ENCODE measurements around the gene LTBP3.

The LTBP3 gene

DNA sequence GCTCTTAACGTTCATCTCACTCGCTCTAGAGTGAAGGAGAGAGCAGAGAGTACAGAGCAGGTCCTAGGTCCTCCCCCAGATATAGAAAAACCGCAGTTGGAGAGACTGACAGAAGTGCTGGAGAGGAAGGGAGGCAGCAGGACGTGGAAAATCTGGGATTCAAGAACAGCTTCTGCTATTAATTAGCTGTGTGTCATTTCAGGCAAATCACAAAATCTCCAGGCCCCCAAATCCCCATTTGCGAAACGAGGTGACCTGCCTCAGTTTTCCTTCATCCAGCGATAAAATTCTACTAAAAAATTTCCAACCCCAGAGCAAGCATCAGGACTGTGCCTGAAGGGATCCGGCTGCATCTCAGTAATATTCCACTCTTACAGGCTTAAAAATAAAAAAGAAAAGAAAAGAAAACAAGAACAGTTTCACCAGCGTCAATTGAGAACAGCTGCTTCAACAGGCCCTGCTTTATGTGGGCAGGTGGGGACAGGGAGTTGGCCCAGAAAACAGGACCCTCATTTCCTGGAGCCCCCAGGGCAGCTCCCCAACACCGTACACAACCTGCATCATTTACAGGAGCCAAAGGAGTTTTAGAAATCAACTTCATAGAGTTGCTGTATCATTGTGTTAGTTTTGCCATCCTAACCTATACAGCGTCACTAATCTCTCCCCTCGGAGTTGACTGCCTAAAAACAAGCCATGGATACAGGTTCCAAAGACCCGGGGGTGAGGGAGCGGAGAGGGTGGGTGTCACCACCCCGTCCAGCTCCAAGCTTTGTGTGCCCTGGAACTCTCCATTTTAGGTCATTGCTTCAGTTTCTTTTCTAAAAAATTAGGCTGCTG lies 61.6 kb downstream of the LTBP3 start:
- Histone ChIP-seq H3F3A (ENCODE audit: control insufficient read depth, insufficient read depth) (peaks cover 46% of the 10 kb centered on the region), H3K27ac (ENCODE audit: low read depth, low read length) (peak overlapping the region; percentile 99), H3K27me3 (ENCODE audit: control insufficient read depth, low read length) (no peaks in the 10 kb centered on the region), H4K20me1 (ENCODE audit: control insufficient read depth, insufficient read depth, low read depth, low read length) (peaks cover 20% of the 10 kb centered on the region; the same call in 1 of the 2 replicates), H3K4me3 (ENCODE audit: low read length) (peak overlapping the region; percentile 68), H3K4me1 (ENCODE audit: control insufficient read depth, low read length) (peaks cover 65% of the 10 kb centered on the region), H3K9me2 (replicated peaks; ENCODE audit: control insufficient read depth, low read length) (no peaks in the 10 kb centered on the region), H3K9me3 (ENCODE audit: control insufficient read depth, insufficient read depth, low read length) (no peaks in the 10 kb centered on the region), H3K79me2 (ENCODE audit: control insufficient read depth, low read length) (peaks cover 58% of the 10 kb centered on the region), H3K4me2 (ENCODE audit: low read length) (peak overlapping the region; percentile 80), H3K36me3 (ENCODE audit: control insufficient read depth, low read length) (peaks cover 31% of the 10 kb centered on the region)
- no peak for TF ChIP-seq EZH2phosphoT487 (IDR thresholded peaks at IDR 0.05; ENCODE audit: borderline replicate concordance, low read length)
- TF ChIP-seq, protein P1, sequence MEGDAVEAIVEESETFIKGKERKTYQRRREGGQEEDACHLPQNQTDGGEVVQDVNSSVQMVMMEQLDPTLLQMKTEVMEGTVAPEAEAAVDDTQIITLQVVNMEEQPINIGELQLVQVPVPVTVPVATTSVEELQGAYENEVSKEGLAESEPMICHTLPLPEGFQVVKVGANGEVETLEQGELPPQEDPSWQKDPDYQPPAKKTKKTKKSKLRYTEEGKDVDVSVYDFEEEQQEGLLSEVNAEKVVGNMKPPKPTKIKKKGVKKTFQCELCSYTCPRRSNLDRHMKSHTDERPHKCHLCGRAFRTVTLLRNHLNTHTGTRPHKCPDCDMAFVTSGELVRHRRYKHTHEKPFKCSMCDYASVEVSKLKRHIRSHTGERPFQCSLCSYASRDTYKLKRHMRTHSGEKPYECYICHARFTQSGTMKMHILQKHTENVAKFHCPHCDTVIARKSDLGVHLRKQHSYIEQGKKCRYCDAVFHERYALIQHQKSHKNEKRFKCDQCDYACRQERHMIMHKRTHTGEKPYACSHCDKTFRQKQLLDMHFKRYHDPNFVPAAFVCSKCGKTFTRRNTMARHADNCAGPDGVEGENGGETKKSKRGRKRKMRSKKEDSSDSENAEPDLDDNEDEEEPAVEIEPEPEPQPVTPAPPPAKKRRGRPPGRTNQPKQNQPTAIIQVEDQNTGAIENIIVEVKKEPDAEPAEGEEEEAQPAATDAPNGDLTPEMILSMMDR (IDR thresholded peaks at IDR 0.05; ENCODE audit: low read depth, low read length, poor library complexity, severe bottlenecking): no peak

DNA sequence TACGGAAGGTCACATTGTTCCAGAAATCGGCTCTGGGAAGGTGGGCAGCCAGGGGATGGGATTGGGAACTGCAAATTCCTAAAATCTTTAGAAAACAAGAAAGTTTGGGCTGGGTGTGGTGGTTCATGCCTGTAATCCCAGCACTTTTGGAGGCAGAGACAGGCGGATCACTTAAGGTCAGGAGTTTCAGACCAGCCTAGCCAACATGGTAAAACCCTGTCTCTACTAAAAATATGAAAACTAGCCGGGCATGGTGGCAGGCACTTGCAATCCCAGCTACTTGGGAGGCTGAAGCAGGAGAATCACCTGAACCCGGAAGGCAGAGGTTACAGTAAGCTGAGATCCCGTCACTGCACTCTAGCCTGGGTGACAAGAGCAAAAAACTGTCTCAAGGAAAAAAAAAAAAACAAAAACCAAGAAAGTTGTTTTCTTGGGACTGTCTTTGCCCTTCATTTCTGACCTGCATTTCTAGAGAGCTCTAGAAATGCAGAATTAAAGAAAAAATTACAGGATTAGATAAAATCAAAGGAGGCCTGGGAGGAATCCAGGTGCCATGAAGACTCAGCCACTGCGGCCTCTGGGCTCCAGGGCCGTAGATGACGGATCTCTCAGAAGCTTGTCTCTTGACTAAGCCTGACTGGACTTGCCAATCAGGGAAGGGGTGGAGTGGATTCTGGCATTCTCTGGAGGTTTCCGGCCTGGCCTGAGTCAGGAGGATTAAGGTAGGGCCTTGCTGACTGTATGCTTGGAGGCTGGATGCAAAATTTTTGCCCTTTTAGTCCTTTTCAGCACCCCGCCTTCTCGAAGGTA lies 64.6 kb downstream of the LTBP3 start:
- Histone ChIP-seq H3K36me3 (ENCODE audit: control insufficient read depth, low read length) (peaks cover 5% of the 10 kb centered on the region; the same call in 1 of the 2 replicates), H4K20me1 (ENCODE audit: control insufficient read depth, insufficient read depth, low read depth, low read length) (no peaks in the 10 kb centered on the region), H3K9me2 (replicated peaks; ENCODE audit: control insufficient read depth, low read length) (no peaks in the 10 kb centered on the region), H3K4me3 (ENCODE audit: low read length) (peak overlapping the region; percentile 55), H3F3A (ENCODE audit: control insufficient read depth, insufficient read depth) (peaks cover 18% of the 10 kb centered on the region), H3K4me1 (ENCODE audit: control insufficient read depth, low read length) (peaks cover 93% of the 10 kb centered on the region), H3K79me2 (ENCODE audit: control insufficient read depth, low read length) (peaks cover 29% of the 10 kb centered on the region), H3K27ac (ENCODE audit: low read depth, low read length) (peak overlapping the region; percentile 79), H3K9me3 (ENCODE audit: control insufficient read depth, insufficient read depth, low read length) (no peaks in the 10 kb centered on the region), H3K27me3 (ENCODE audit: control insufficient read depth, low read length) (no peaks in the 10 kb centered on the region), H3K4me2 (ENCODE audit: low read length) (peak overlapping the region; percentile 72)
- TF ChIP-seq EZH2phosphoT487 (IDR thresholded peaks at IDR 0.05; ENCODE audit: borderline replicate concordance, low read length): no peak
- TF ChIP-seq, protein P1 (IDR thresholded peaks at IDR 0.05; ENCODE audit: low read depth, low read length, poor library complexity, severe bottlenecking): no peak

DNA sequence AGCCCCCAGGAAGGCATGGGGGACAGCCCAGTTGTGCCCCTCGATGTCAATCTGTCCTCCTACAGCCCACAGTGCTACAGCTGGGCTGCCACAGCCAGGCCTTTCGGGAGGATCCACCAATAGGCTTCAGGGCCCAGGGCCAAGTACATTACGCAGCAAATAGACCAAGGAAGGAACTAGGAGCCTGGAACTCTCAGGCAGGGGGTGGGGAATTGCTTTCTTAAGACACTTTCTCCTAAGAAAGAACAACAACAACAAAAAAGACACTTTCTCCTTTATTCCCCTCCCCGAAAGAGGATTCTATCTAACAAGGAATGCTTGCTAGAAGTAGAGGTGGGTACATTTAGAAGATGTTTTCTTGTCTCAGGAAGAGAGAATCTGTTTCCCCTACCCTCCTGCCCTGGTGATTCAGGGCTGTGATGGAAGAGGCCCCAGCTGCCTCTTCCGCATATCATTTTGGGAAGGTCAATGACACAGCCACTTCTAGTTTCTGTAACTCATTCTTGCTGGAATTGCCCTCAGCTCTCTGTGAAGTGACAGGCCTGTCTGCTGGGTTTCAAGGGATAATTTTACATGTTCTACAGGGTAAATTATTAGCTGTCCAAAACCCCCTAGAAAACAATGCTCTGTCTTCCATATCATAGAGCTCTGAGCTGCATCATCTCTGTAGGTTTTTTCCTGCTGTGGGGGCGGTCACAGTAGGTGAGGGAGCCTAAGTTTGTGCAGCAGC lies 65.4 kb downstream of the LTBP3 start:
- no peaks in the 10 kb centered on the region for H3K9me3 ChIP-seq (ENCODE audit: control insufficient read depth, insufficient read depth, low read length)
- peak overlapping the region; percentile 79 for H3K27ac ChIP-seq (ENCODE audit: low read depth, low read length)
- H3K9me2 ChIP-seq (replicated peaks; ENCODE audit: control insufficient read depth, low read length): no peaks in the 10 kb centered on the region
- H3K4me2 ChIP-seq (ENCODE audit: low read length): peak overlapping the region; percentile 72
- H4K20me1 ChIP-seq (ENCODE audit: control insufficient read depth, insufficient read depth, low read depth, low read length): no peaks in the 10 kb centered on the region
- H3K36me3 ChIP-seq (ENCODE audit: control insufficient read depth, low read length): no peaks in the 10 kb centered on the region
- peaks cover 21% of the 10 kb centered on the region for H3K79me2 ChIP-seq (ENCODE audit: control insufficient read depth, low read length)
- peaks cover 11% of the 10 kb centered on the region for H3F3A ChIP-seq (ENCODE audit: control insufficient read depth, insufficient read depth)
- no peak for TF ChIP-seq EZH2phosphoT487 (IDR thresholded peaks at IDR 0.05; ENCODE audit: borderline replicate concordance, low read length)
- TF ChIP-seq, protein P1 (IDR thresholded peaks at IDR 0.05; ENCODE audit: low read depth, low read length, poor library complexity, severe bottlenecking): no peak
- H3K4me3 ChIP-seq (ENCODE audit: low read length): peak overlapping the region; percentile 55
- H3K27me3 ChIP-seq (ENCODE audit: control insufficient read depth, low read length): no peaks in the 10 kb centered on the region
- peaks cover 93% of the 10 kb centered on the region for H3K4me1 ChIP-seq (ENCODE audit: control insufficient read depth, low read length)

Measured in DOHH2 (cell line).